Adrenal gland (tissue), 5 donors: ENCODE data around the gene PDGFC.

Experiments used
- CTCF ChIP-seq, 6 experiments: fragments of 450-650 bp in 4 of 6; fragments of 200-600 bp in 2 of 6; sonication (generic) in 1 of 6; IDR thresholded peaks; 1 replicate in 5 of 6; 2 replicates in 1 of 6; pipeline versions ENCODE4 v1.5.1 to v1.8.0; 2016 to 2021; ENCODE audit warnings: antibody characterized with exemption in 6 of 6, mild to moderate bottlenecking in 2 of 6, moderate library complexity in 1 of 6
- POLR2A ChIP-seq, 2 donors: fragments of 450-650 bp; IDR thresholded peaks; one replicate each; pipeline ENCODE4 v1.6.1; 2017; ENCODE audit warnings: antibody characterized with exemption in 2 of 2, mild to moderate bottlenecking in 2 of 2, moderate library complexity in 1 of 2
- donor health status: DM: no; HTN: no; CAD: no.

GRCh38 chr4:156799121-156799589 is 172.4 kb downstream of the PDGFC start:
- TF ChIP-seq CTCF (IDR thresholded peaks at IDR 0.05), result no peak
- TF ChIP-seq POLR2A (IDR thresholded peaks at IDR 0.05), result no peak
